ENCODE data around the gene KIF22. TPM values are rescaled to one million over a fixed set of nuclear protein-coding genes. Genes with fewer than 3 reads are reported as not detected.
"Not testable (repeated sequence)": the region's sequence is repeated elsewhere in the genome, so short reads cannot be mapped to it uniquely, and the experiment has no call there.

The KIF22 gene
- total RNA-seq, 1 donor: 45.3 TPM

- DNase-seq (ENCODE audit: low read depth): no peak
- no peak overlapping the region for H3K4me3 ChIP-seq (ENCODE audit: low read depth, low read length)
- no peak for TF ChIP-seq CTCF (IDR thresholded peaks at IDR 0.05; ENCODE audit: insufficient read depth, low read depth, low read length)
These were observed 6.4 kb upstream of the KIF22 start for GRCh38 chr16:29784157-29784556.

GRCh38 chr16:29784901-29785500 is 5.5 kb upstream of the KIF22 start:
- TF ChIP-seq CTCF (IDR thresholded peaks at IDR 0.05; ENCODE audit: insufficient read depth, low read depth, low read length): peak; percentile 93
- peak overlapping the region; percentile 39 for H3K4me3 ChIP-seq (ENCODE audit: low read depth, low read length)
- DNase-seq (ENCODE audit: low read depth): peak; percentile 69

- DNase-seq (ENCODE audit: low read depth); H3K4me3 ChIP-seq (ENCODE audit: low read depth, low read length): not testable (repeated sequence)
These were observed 3.4 kb upstream of the KIF22 start for GRCh38 chr16:29787155-29787554.

GRCh38 chr16:29789775-29790182 is 772 bp upstream of the KIF22 start:
- no peak for TF ChIP-seq CTCF (IDR thresholded peaks at IDR 0.05; ENCODE audit: insufficient read depth, low read depth, low read length)
- peak overlapping the region; percentile 76 for H3K4me3 ChIP-seq (ENCODE audit: low read depth, low read length)
- DNase-seq (ENCODE audit: low read depth): no peak

GRCh38 chr16:29790949-29791844 is 646 bp downstream of the KIF22 start:
- no peak for TF ChIP-seq CTCF (IDR thresholded peaks at IDR 0.05; ENCODE audit: insufficient read depth, low read depth, low read length)
- peak overlapping the region; percentile 76 for H3K4me3 ChIP-seq (ENCODE audit: low read depth, low read length)
- DNase-seq (ENCODE audit: low read depth): no peak

GRCh38 chr16:29791845-29792807 is 1.6 kb downstream of the KIF22 start:
- no peak for DNase-seq (ENCODE audit: low read depth)
- peak overlapping the region; percentile 76 for H3K4me3 ChIP-seq (ENCODE audit: low read depth, low read length)
- TF ChIP-seq CTCF (IDR thresholded peaks at IDR 0.05; ENCODE audit: insufficient read depth, low read depth, low read length): no peak

- not testable (repeated sequence) for DNase-seq (ENCODE audit: low read depth); H3K4me3 ChIP-seq (ENCODE audit: low read depth, low read length)
These were observed 2.6 kb downstream of the KIF22 start for GRCh38 chr16:29793153-29793552.

Data from fibroblast of villous mesenchyme (primary cell).